IMR-90 (cell line): Measurements from ENCODE around the gene SERPINA10. TPM values are rescaled to one million over a fixed set of nuclear protein-coding genes. Genes with fewer than 3 reads are reported as not detected.

ENCODE experiments used
- ATAC-seq: fragments of 200-7000 bp; cut with Tn5 transposase; 2 replicates; pipeline ENCODE4 v1.9.1; 2020; ENCODE audit warnings: low read depth, mild to moderate bottlenecking, moderate library complexity
- BruUV-seq: library from RNA; stranded (reverse); fragments of 400-500 nt; replicated peaks from 2 replicates; lab custom pipeline; 2021; lab: Mats Ljungman, UMichigan
- CTCF ChIA-PET: fragments of 300-600 bp; formaldehyde crosslinking; extraction: SDS; loops from one replicate; lab custom pipeline; 2021; ENCODE audit warnings: antibody characterized with exemption; lab: Yijun Ruan, JAX
- POLR2A ChIA-PET: fragments of 300-600 bp; sonication (Branson Sonifier 250); formaldehyde crosslinking; loops from one replicate; lab custom pipeline; 2022; ENCODE audit warnings: antibody characterized with exemption; ENCODE audit not compliant: unreplicated experiment; lab: Charles Lee
- DNase-seq: peaks from one replicate; pipeline ENCODE4 v3.0.0; 2013
- H2AFZ ChIP-seq: replicated peaks from 2 replicates; pipeline ENCODE3; 2013; ENCODE audit warnings: low read length, mild to moderate bottlenecking; ENCODE audit not compliant: poor library complexity
- H2AK5ac ChIP-seq: 2 replicates; pipeline ENCODE4 v1.6.1; 2013; ENCODE audit warnings: low read depth, low read length, inconsistent platforms
- H2AK9ac ChIP-seq: replicated peaks from 2 replicates; pipeline ENCODE3; 2013; ENCODE audit warnings: mild to moderate bottlenecking, low read depth, low read length, moderate library complexity; ENCODE audit not compliant: poor library complexity
- H2BK120ac ChIP-seq: 2 replicates; pipeline ENCODE4 v1.6.1; 2013; ENCODE audit warnings: low read depth, low read length, inconsistent platforms
- H2BK15ac ChIP-seq: 3 replicates; pipeline ENCODE4 v1.6.1; 2013; ENCODE audit warnings: low read depth, low read length, inconsistent platforms
- H2BK20ac ChIP-seq: 2 replicates; pipeline ENCODE4 v1.6.1; 2013; ENCODE audit warnings: low read depth, mild to moderate bottlenecking, inconsistent platforms, low read length, moderate library complexity
- H2BK5ac ChIP-seq: 2 replicates; pipeline ENCODE4 v1.6.1; 2013; ENCODE audit warnings: mild to moderate bottlenecking, low read depth, low read length, inconsistent platforms; ENCODE audit not compliant: poor library complexity, severe bottlenecking
- H3K14ac ChIP-seq: replicated peaks from 2 replicates; pipeline ENCODE4 v1.6.1; 2013; ENCODE audit warnings: low read depth, low read length, inconsistent platforms
- H3K18ac ChIP-seq: 2 replicates; pipeline ENCODE4 v1.6.1; 2013; ENCODE audit warnings: low read depth, low read length, control low read depth
- H3K23ac ChIP-seq: 2 replicates; pipeline ENCODE4 v1.6.1; 2013; ENCODE audit warnings: low read depth, low read length, inconsistent platforms
- H3K27ac ChIP-seq: 2 replicates; pipeline ENCODE4 v1.5.1; 2013; ENCODE audit warnings: mild to moderate bottlenecking, control low read depth, low read length; ENCODE audit not compliant: insufficient read depth
- H3K27me3 ChIP-seq: 2 replicates; pipeline ENCODE4 v1.6.1; 2013; ENCODE audit warnings: low read length; ENCODE audit not compliant: control insufficient read depth, insufficient read depth
- H3K36me3 ChIP-seq: 2 replicates; pipeline ENCODE4 v1.6.1; 2013; ENCODE audit warnings: low read length, mixed read lengths; ENCODE audit not compliant: control insufficient read depth, insufficient read depth
- H3K4ac ChIP-seq: 2 replicates; pipeline ENCODE4 v1.6.1; 2013; ENCODE audit warnings: low read depth, low read length, inconsistent platforms
- H3K4me1 ChIP-seq: 2 replicates; pipeline ENCODE4 v1.6.1; 2013; ENCODE audit warnings: low read length, mixed read lengths; ENCODE audit not compliant: control insufficient read depth, insufficient read depth
- H3K4me2 ChIP-seq: 2 replicates; pipeline ENCODE4 v1.6.1; 2013; ENCODE audit warnings: low read depth, mild to moderate bottlenecking, control low read depth, low read length, moderate library complexity
- H3K4me3 ChIP-seq: 2 replicates; pipeline ENCODE4 v1.5.1; 2013; ENCODE audit warnings: low read depth, mild to moderate bottlenecking, control low read depth, low read length, moderate library complexity; ENCODE audit not compliant: insufficient read depth
- H3K56ac ChIP-seq: 2 replicates; pipeline ENCODE4 v1.6.1; 2013; ENCODE audit warnings: low read length, inconsistent platforms; ENCODE audit not compliant: insufficient read depth; ENCODE audit errors: extremely low read depth
- H3K79me1 ChIP-seq, 2 experiments: 2 replicates each; pipeline ENCODE4 v1.6.1; 2013; ENCODE audit warnings: low read length in 2 of 2, inconsistent platforms in 1 of 2, low read depth in 1 of 2
- H3K9ac ChIP-seq: 2 replicates; pipeline ENCODE4 v1.6.1; 2013; ENCODE audit warnings: low read depth, low read length, control low read depth
- H3K9me1 ChIP-seq: 2 replicates; pipeline ENCODE4 v1.6.1; 2013; ENCODE audit warnings: low read length, inconsistent platforms; ENCODE audit not compliant: insufficient read depth
- H3K9me3 ChIP-seq: 2 replicates; pipeline ENCODE4 v1.6.1; 2013; ENCODE audit warnings: low read length; ENCODE audit not compliant: control insufficient read depth, insufficient read depth
- H4K20me1 ChIP-seq: 2 replicates; pipeline ENCODE4 v1.6.1; 2013; ENCODE audit warnings: low read length, inconsistent platforms; ENCODE audit not compliant: insufficient read depth
- H4K5ac ChIP-seq: 2 replicates; pipeline ENCODE4 v1.6.1; 2013; ENCODE audit warnings: mild to moderate bottlenecking, low read depth, low read length, control low read depth
- H4K8ac ChIP-seq, 2 experiments: 2 replicates each; pipeline ENCODE4 v1.6.1; 2013; ENCODE audit warnings: low read depth in 2 of 2, low read length in 2 of 2, control low read depth in 1 of 2, inconsistent platforms in 1 of 2
- H4K91ac ChIP-seq: 2 replicates; pipeline ENCODE4 v1.6.1; 2013; ENCODE audit warnings: low read depth, low read length, inconsistent platforms; ENCODE audit not compliant: insufficient read depth
- BHLHE40 ChIP-seq: fragments of 150-350 bp; IDR thresholded peaks from 2 replicates; pipeline ENCODE4 v1.6.1; 2016; ENCODE audit warnings: mild to moderate bottlenecking, low read depth, low read length
- CEBPB ChIP-seq: IDR thresholded peaks from 2 replicates; pipeline ENCODE4 v1.6.1; 2012; ENCODE audit warnings: low read depth, low read length, improper control_type of control experiment
- CHD1 ChIP-seq: IDR thresholded peaks from 2 replicates; pipeline ENCODE4 v1.6.1; 2012; ENCODE audit warnings: low read depth, low read length, improper control_type of control experiment
- ELK1 ChIP-seq: fragments of 150-350 bp; IDR thresholded peaks from 2 replicates; pipeline ENCODE4 v1.6.1; 2016; ENCODE audit warnings: low read depth, mild to moderate bottlenecking, low read length, moderate library complexity, borderline replicate concordance
- FOS ChIP-seq: fragments of 150-350 bp; IDR thresholded peaks from 2 replicates; pipeline ENCODE4 v1.6.1; 2016; ENCODE audit warnings: low read depth, low read length
- MAFK ChIP-seq: IDR thresholded peaks from 2 replicates; pipeline ENCODE4 v1.6.1; 2012; ENCODE audit warnings: low read depth, low read length, improper control_type of control experiment
- MAZ ChIP-seq: IDR thresholded peaks from 2 replicates; pipeline ENCODE4 v1.6.1; 2012; ENCODE audit warnings: low read depth, mild to moderate bottlenecking, low read length, improper control_type of control experiment, moderate library complexity, borderline replicate concordance
- MXI1 ChIP-seq: IDR thresholded peaks from 2 replicates; pipeline ENCODE4 v1.6.1; 2012; ENCODE audit warnings: low read depth, mild to moderate bottlenecking, low read length, moderate library complexity, borderline replicate concordance
- NFE2L2 ChIP-seq: fragments of 150-350 bp; IDR thresholded peaks from 2 replicates; pipeline ENCODE4 v1.6.1; 2016; ENCODE audit warnings: low read depth, mild to moderate bottlenecking, low read length
- POLR2A ChIP-seq: IDR thresholded peaks from 2 replicates; pipeline ENCODE4 v1.6.1; 2012; ENCODE audit warnings: mild to moderate bottlenecking, low read depth, low read length
- RAD21 ChIP-seq: IDR thresholded peaks from 2 replicates; pipeline ENCODE4 v1.6.1; 2012; ENCODE audit warnings: low read length, improper control_type of control experiment
- RCOR1 ChIP-seq: IDR thresholded peaks from 2 replicates; pipeline ENCODE4 v1.6.1; 2012; ENCODE audit warnings: mild to moderate bottlenecking, low read length, improper control_type of control experiment; ENCODE audit not compliant: insufficient replicate concordance
- RFX5 ChIP-seq: IDR thresholded peaks from 2 replicates; pipeline ENCODE4 v1.8.0; 2012; ENCODE audit warnings: low read depth, mild to moderate bottlenecking, low read length, moderate library complexity
- SMC3 ChIP-seq: fragments of 150-350 bp; IDR thresholded peaks from 2 replicates; pipeline ENCODE4 v1.6.1; 2016; ENCODE audit warnings: low read depth, mild to moderate bottlenecking, antibody characterized with exemption, low read length, moderate library complexity
- USF2 ChIP-seq: fragments of 150-350 bp; IDR thresholded peaks from 2 replicates; pipeline ENCODE4 v1.6.1; 2017; ENCODE audit warnings: mild to moderate bottlenecking, antibody characterized with exemption, low read length, low read depth
- whole genome bisulfite sequencing, 2 experiments: methylation state at CpG; one replicate each; pipeline versions ENCODE4 v1.1.5 to v1.1.7; 2013; ENCODE audit warnings: missing lambda C conversion rate in 2 of 2; ENCODE audit not compliant: insufficient read length in 1 of 2; ENCODE audit errors: extremely low coverage in 2 of 2; 5-methylcytosine and 5-hydroxymethylcytosine counted together
- dilution Hi-C: fragments of 300-500 bp; cut with HindIII; formaldehyde crosslinking; loops from one replicate; pipeline ENCODE4 v1.14.3; 2018; ENCODE audit warnings: low sequenced_read_pairs; ENCODE audit not compliant: unreplicated experiment
- in situ Hi-C: fragments of 300-500 bp; cut with MboI; formaldehyde crosslinking; loops from 3 replicates; pipeline ENCODE4 v1.14.3; 2019; ENCODE audit warnings: low sequenced_read_pairs, inconsistent platforms, mixed read lengths
- intact Hi-C: fragments of 100-400 bp; cut with micrococcal nuclease; formaldehyde crosslinking; loops from 2 replicates; pipeline ENCODE4 v1.10.0; 2022
- polyA plus RNA-seq, 3 experiments: library from polyadenylated mRNA; depleted of rRNA; stranded (reverse); fragments of >200 nt; gene quantifications; 2 replicates each; pipeline ENCODE4 v1.2.3, GENCODE V29; 2012; ENCODE audit warnings: low replicate concordance in 1 of 3
- total RNA-seq: library from RNA; depleted of rRNA; stranded (reverse); fragments of >200 nt; gene quantifications from 2 replicates; pipeline ENCODE4 v1.2.3, GENCODE V29; 2012
- TF ChIP-seq, protein P1 (sequence below): conservative IDR thresholded peaks from 2 replicates; pipeline ENCODE4 v1.5.1; 2012; ENCODE audit warnings: mild to moderate bottlenecking, low read depth, low read length, improper control_type of control experiment

SERPINA10 gene
- total and polyA plus RNA-seq, 2 of the 4 experiments (the other 2 are of a cell fraction) = not detected

- H3K4ac ChIP-seq = no peak overlapping the region
- H3K9me1 ChIP-seq = no peaks in the 10 kb centered on the region
- WGBS, 2 experiments = 31% methylated on average over 3 of the region's 7 CpGs; no CpG with 5 or more reads in 1 of the 2 experiments
- no peak overlapping the region for H2BK15ac ChIP-seq
- no peaks in the 10 kb centered on the region for H3K4me1 ChIP-seq
- no peaks in the 10 kb centered on the region for H3K36me3 ChIP-seq
- H3K23ac ChIP-seq = no peak overlapping the region
- H3K14ac ChIP-seq = no peak overlapping the region
- TF ChIP-seq BHLHE40 = no peak
- no peak for TF ChIP-seq MAFK
- TF ChIP-seq FOS = no peak
- TF ChIP-seq MAZ = no peak
- TF ChIP-seq RFX5 = no peak
- no peak for TF ChIP-seq CHD1
- no peak for TF ChIP-seq POLR2A
- TF ChIP-seq RCOR1 = no peak
- no peak for TF ChIP-seq NFE2L2
- no peak for TF ChIP-seq RAD21
- TF ChIP-seq, protein P1, sequence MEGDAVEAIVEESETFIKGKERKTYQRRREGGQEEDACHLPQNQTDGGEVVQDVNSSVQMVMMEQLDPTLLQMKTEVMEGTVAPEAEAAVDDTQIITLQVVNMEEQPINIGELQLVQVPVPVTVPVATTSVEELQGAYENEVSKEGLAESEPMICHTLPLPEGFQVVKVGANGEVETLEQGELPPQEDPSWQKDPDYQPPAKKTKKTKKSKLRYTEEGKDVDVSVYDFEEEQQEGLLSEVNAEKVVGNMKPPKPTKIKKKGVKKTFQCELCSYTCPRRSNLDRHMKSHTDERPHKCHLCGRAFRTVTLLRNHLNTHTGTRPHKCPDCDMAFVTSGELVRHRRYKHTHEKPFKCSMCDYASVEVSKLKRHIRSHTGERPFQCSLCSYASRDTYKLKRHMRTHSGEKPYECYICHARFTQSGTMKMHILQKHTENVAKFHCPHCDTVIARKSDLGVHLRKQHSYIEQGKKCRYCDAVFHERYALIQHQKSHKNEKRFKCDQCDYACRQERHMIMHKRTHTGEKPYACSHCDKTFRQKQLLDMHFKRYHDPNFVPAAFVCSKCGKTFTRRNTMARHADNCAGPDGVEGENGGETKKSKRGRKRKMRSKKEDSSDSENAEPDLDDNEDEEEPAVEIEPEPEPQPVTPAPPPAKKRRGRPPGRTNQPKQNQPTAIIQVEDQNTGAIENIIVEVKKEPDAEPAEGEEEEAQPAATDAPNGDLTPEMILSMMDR = no peak
- TF ChIP-seq MXI1 = no peak
- TF ChIP-seq CEBPB = no peak
- no peak for TF ChIP-seq SMC3
- no peak for TF ChIP-seq USF2
- TF ChIP-seq ELK1 = no peak
- H2AK5ac ChIP-seq = no peak overlapping the region
- no peaks in the 10 kb centered on the region for H4K20me1 ChIP-seq
- H3K27me3 ChIP-seq = no peaks in the 10 kb centered on the region; the same call in 1 of the 2 replicates
- ChIA-PET CTCF (interaction anchor here (0.6 kb wide), 1 partner anchor 266 kb away, joined by 3 read pairs; no protein-coding TSS in a partner anchor), POLR2A (no interaction called here)
- intact Hi-C loops = no loop called here
- peak overlapping the region; percentile 13 for H2AK9ac ChIP-seq
- H3K18ac ChIP-seq = no peak overlapping the region
- no peak overlapping the region for H3K27ac ChIP-seq
- no peak overlapping the region for H4K8ac ChIP-seq
- H2BK120ac ChIP-seq = no peak overlapping the region
- no peak overlapping the region for H4K91ac ChIP-seq
- H2BK5ac ChIP-seq = no peak overlapping the region
- peak overlapping the region; percentile 56 for H2AFZ ChIP-seq
- no peaks in the 10 kb centered on the region for H3K9me3 ChIP-seq
- H3K4me3 ChIP-seq = no peak overlapping the region
- ATAC-seq (no peak), DNase-seq (no peak)
- H2BK20ac ChIP-seq = no peak overlapping the region
- H3K79me1 ChIP-seq = no peaks in the 10 kb centered on the region
- BruUV-seq = no TSS peak
- no peak overlapping the region for H3K9ac ChIP-seq
- in situ Hi-C loops = no loop called here
- H4K5ac ChIP-seq = no peak overlapping the region
- dilution Hi-C loops = no loop called here
- no peak overlapping the region for H3K56ac ChIP-seq
- H3K4me2 ChIP-seq = no peak overlapping the region
Observed at GRCh38 chr14:94332063-94332583, 39.1 kb upstream of the SERPINA10 start.
